WTC11 (cell line): ENCODE measurements around the gene ZIC4. TPM values are rescaled to one million over a fixed set of nuclear protein-coding genes. Genes with fewer than 3 reads are reported as not detected.

Experiments used
- ATF1 ChIP-seq: sonication (generic); formaldehyde crosslinking; IDR thresholded peaks from 2 replicates; pipeline ENCODE4 v1.8.1; 2023; ENCODE audit warnings: mild to moderate bottlenecking, moderate library complexity, missing genetic modification reagents
- ATF6 ChIP-seq: sonication (generic); formaldehyde crosslinking; IDR thresholded peaks from 2 replicates; pipeline ENCODE4 v1.8.1; 2023; ENCODE audit warnings: mild to moderate bottlenecking, missing genetic modification reagents
- CBFB ChIP-seq: sonication (generic); formaldehyde crosslinking; IDR thresholded peaks from 2 replicates; pipeline ENCODE4 v1.8.1; 2022; ENCODE audit warnings: mild to moderate bottlenecking, low read depth, missing genetic modification reagents
- ELF4 ChIP-seq: sonication (generic); formaldehyde crosslinking; IDR thresholded peaks from 2 replicates; pipeline ENCODE4 v1.8.1; 2022; ENCODE audit warnings: low read depth, mild to moderate bottlenecking, moderate library complexity, missing genetic modification reagents
- FOXJ3 ChIP-seq: sonication (generic); formaldehyde crosslinking; IDR thresholded peaks from 2 replicates; pipeline ENCODE4 v1.9.0; 2021; ENCODE audit warnings: missing genetic modification reagents, mild to moderate bottlenecking, borderline replicate concordance
- FOXK1 ChIP-seq: sonication (generic); formaldehyde crosslinking; IDR thresholded peaks from 2 replicates; pipeline ENCODE4 v1.8.0; 2022; ENCODE audit warnings: mild to moderate bottlenecking, moderate library complexity, missing genetic modification reagents
- FOXP1 ChIP-seq: sonication (generic); formaldehyde crosslinking; IDR thresholded peaks from 2 replicates; pipeline ENCODE4 v1.8.0; 2022; ENCODE audit warnings: missing genetic modification reagents, mild to moderate bottlenecking, moderate library complexity, borderline replicate concordance
- GABPB1 ChIP-seq: sonication (generic); formaldehyde crosslinking; IDR thresholded peaks from 2 replicates; pipeline ENCODE4 v1.8.1; 2023; ENCODE audit warnings: mild to moderate bottlenecking, missing genetic modification reagents
- GTF2I ChIP-seq: fragments of 250-450 bp; sonication (Bioruptor Pico); conservative IDR thresholded peaks from 2 replicates; pipeline ENCODE4 v1.4.0; 2021; ENCODE audit warnings: mild to moderate bottlenecking
- HMGA2 ChIP-seq: fragments of 250-450 bp; sonication (Bioruptor Pico); IDR thresholded peaks from 2 replicates; pipeline ENCODE4 v1.4.0; 2021; ENCODE audit warnings: mild to moderate bottlenecking, moderate library complexity
- HMGXB4 ChIP-seq: sonication (generic); formaldehyde crosslinking; IDR thresholded peaks from 2 replicates; pipeline ENCODE4 v1.8.1; 2023; ENCODE audit warnings: mild to moderate bottlenecking, moderate library complexity, missing genetic modification reagents
- PRDM15 ChIP-seq: sonication (generic); formaldehyde crosslinking; IDR thresholded peaks from 2 replicates; pipeline ENCODE4 v1.8.0; 2022; ENCODE audit warnings: missing genetic modification reagents
- SMAD4 ChIP-seq: sonication (generic); formaldehyde crosslinking; IDR thresholded peaks from 2 replicates; pipeline ENCODE4 v1.8.0; 2022; ENCODE audit warnings: mild to moderate bottlenecking, missing genetic modification reagents
- TEAD4 ChIP-seq: sonication (generic); formaldehyde crosslinking; IDR thresholded peaks from 2 replicates; pipeline ENCODE4 v1.8.0; 2022; ENCODE audit warnings: mild to moderate bottlenecking, missing genetic modification reagents
- ZNF121 ChIP-seq: sonication (generic); formaldehyde crosslinking; IDR thresholded peaks from 2 replicates; pipeline ENCODE4 v1.8.0; 2023; ENCODE audit warnings: missing genetic modification reagents
- ZNF671 ChIP-seq: fragments of 250-450 bp; sonication (Bioruptor Pico); IDR thresholded peaks from 2 replicates; pipeline ENCODE4 v1.8.0; 2021; ENCODE audit warnings: mild to moderate bottlenecking
- total RNA-seq: library from RNA; stranded (reverse); gene quantifications from 3 replicates; pipeline ENCODE4 v1.2.3, GENCODE V29; 2021
- TF ChIP-seq, protein P1 (sequence below): fragments of 250-450 bp; sonication (Bioruptor Pico); IDR thresholded peaks from 2 replicates; pipeline ENCODE4 v1.9.0; 2021; ENCODE audit warnings: mild to moderate bottlenecking, borderline replicate concordance
- TF ChIP-seq, protein P2 (sequence below): sonication (generic); formaldehyde crosslinking; IDR thresholded peaks from 2 replicates; pipeline ENCODE4 v1.8.0; 2022; ENCODE audit warnings: mild to moderate bottlenecking, missing genetic modification reagents
- TF ChIP-seq, protein P3 (sequence below): fragments of 250-450 bp; sonication (Bioruptor Pico); IDR thresholded peaks from 2 replicates; pipeline ENCODE4 v1.8.0; 2021; ENCODE audit warnings: mild to moderate bottlenecking
- TF ChIP-seq, protein P4 (sequence below): sonication (generic); formaldehyde crosslinking; IDR thresholded peaks from 2 replicates; pipeline ENCODE4 v1.8.1; 2022; ENCODE audit warnings: mild to moderate bottlenecking, moderate library complexity, missing genetic modification reagents
- TF ChIP-seq, protein P5 (sequence below): sonication (generic); formaldehyde crosslinking; IDR thresholded peaks from 2 replicates; pipeline ENCODE4 v1.8.1; 2022; ENCODE audit warnings: low read depth, mild to moderate bottlenecking, moderate library complexity, missing genetic modification reagents, borderline replicate concordance

The ZIC4 gene
- total RNA-seq, 1 experiment from 2014 or later, result 3.5 TPM

- TF ChIP-seq, protein P1, sequence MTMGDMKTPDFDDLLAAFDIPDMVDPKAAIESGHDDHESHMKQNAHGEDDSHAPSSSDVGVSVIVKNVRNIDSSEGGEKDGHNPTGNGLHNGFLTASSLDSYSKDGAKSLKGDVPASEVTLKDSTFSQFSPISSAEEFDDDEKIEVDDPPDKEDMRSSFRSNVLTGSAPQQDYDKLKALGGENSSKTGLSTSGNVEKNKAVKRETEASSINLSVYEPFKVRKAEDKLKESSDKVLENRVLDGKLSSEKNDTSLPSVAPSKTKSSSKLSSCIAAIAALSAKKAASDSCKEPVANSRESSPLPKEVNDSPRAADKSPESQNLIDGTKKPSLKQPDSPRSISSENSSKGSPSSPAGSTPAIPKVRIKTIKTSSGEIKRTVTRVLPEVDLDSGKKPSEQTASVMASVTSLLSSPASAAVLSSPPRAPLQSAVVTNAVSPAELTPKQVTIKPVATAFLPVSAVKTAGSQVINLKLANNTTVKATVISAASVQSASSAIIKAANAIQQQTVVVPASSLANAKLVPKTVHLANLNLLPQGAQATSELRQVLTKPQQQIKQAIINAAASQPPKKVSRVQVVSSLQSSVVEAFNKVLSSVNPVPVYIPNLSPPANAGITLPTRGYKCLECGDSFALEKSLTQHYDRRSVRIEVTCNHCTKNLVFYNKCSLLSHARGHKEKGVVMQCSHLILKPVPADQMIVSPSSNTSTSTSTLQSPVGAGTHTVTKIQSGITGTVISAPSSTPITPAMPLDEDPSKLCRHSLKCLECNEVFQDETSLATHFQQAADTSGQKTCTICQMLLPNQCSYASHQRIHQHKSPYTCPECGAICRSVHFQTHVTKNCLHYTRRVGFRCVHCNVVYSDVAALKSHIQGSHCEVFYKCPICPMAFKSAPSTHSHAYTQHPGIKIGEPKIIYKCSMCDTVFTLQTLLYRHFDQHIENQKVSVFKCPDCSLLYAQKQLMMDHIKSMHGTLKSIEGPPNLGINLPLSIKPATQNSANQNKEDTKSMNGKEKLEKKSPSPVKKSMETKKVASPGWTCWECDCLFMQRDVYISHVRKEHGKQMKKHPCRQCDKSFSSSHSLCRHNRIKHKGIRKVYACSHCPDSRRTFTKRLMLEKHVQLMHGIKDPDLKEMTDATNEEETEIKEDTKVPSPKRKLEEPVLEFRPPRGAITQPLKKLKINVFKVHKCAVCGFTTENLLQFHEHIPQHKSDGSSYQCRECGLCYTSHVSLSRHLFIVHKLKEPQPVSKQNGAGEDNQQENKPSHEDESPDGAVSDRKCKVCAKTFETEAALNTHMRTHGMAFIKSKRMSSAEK (CRISPR knock-in tag), result no peak
- TF ChIP-seq GTF2I (CRISPR knock-in tag) (no peak), FOXP1 (CRISPR knock-in tag) (0 out of 2 replicates have a peak, but pooled peaks have one; percentile 41), ATF1 (no peak), PRDM15 (CRISPR knock-in tag) (no peak), GABPB1 (CRISPR knock-in tag) (no peak), ZNF121 (CRISPR knock-in tag) (no peak), ZNF671 (CRISPR knock-in tag) (no peak), FOXK1 (CRISPR knock-in tag) (peak; percentile 62; the same call in 1 of the 2 replicates), SMAD4 (CRISPR knock-in tag) (no peak), TEAD4 (CRISPR knock-in tag) (no peak), HMGXB4 (CRISPR knock-in tag) (no peak), HMGA2 (no peak), ATF6 (CRISPR knock-in tag) (no peak), FOXJ3 (CRISPR knock-in tag) (no peak), CBFB (CRISPR knock-in tag) (no peak), ELF4 (no peak)
- TF ChIP-seq, protein P2, sequence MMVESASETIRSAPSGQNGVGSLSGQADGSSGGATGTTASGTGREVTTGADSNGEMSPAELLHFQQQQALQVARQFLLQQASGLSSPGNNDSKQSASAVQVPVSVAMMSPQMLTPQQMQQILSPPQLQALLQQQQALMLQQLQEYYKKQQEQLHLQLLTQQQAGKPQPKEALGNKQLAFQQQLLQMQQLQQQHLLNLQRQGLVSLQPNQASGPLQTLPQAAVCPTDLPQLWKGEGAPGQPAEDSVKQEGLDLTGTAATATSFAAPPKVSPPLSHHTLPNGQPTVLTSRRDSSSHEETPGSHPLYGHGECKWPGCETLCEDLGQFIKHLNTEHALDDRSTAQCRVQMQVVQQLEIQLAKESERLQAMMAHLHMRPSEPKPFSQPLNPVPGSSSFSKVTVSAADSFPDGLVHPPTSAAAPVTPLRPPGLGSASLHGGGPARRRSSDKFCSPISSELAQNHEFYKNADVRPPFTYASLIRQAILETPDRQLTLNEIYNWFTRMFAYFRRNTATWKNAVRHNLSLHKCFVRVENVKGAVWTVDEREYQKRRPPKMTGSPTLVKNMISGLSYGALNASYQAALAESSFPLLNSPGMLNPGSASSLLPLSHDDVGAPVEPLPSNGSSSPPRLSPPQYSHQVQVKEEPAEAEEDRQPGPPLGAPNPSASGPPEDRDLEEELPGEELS (CRISPR knock-in tag), result no peak
- TF ChIP-seq, protein P3, sequence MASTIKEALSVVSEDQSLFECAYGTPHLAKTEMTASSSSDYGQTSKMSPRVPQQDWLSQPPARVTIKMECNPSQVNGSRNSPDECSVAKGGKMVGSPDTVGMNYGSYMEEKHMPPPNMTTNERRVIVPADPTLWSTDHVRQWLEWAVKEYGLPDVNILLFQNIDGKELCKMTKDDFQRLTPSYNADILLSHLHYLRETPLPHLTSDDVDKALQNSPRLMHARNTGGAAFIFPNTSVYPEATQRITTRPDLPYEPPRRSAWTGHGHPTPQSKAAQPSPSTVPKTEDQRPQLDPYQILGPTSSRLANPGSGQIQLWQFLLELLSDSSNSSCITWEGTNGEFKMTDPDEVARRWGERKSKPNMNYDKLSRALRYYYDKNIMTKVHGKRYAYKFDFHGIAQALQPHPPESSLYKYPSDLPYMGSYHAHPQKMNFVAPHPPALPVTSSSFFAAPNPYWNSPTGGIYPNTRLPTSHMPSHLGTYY, result no peak
- TF ChIP-seq, protein P4, sequence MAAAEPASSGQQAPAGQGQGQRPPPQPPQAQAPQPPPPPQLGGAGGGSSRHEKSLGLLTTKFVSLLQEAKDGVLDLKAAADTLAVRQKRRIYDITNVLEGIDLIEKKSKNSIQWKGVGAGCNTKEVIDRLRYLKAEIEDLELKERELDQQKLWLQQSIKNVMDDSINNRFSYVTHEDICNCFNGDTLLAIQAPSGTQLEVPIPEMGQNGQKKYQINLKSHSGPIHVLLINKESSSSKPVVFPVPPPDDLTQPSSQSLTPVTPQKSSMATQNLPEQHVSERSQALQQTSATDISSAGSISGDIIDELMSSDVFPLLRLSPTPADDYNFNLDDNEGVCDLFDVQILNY, result no peak
- TF ChIP-seq, protein P5, sequence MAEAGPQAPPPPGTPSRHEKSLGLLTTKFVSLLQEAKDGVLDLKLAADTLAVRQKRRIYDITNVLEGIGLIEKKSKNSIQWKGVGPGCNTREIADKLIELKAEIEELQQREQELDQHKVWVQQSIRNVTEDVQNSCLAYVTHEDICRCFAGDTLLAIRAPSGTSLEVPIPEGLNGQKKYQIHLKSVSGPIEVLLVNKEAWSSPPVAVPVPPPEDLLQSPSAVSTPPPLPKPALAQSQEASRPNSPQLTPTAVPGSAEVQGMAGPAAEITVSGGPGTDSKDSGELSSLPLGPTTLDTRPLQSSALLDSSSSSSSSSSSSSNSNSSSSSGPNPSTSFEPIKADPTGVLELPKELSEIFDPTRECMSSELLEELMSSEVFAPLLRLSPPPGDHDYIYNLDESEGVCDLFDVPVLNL, result no peak
Measured at GRCh38 chr3:147397155-147397874, 9.0 kb downstream of the ZIC4 start (continued).
